ENCODE data around the gene DNAJC2. TPM values are rescaled to one million over a fixed set of nuclear protein-coding genes. Genes with fewer than 3 reads are reported as not detected.

DNAJC2 gene
- total RNA-seq, 1 experiment from 2014 or later, result 21.7 TPM

Other genes with a start within 250 kb of the DNAJC2 start
- gene NAPEPLD, start 195.7 kb downstream of the DNAJC2 start, total RNA-seq (2014; rRNA removed), result 2.5 and 3.9 TPM in 2 replicates
- gene PMPCB, start 47.3 kb downstream of the DNAJC2 start, total RNA-seq (2014; rRNA removed), result 49.6 and 64.4 TPM in 2 replicates
- gene PSMC2, start 2.9 kb upstream of the DNAJC2 start, total RNA-seq (2014; rRNA removed), result 190 and 237 TPM in 2 replicates
- gene SLC26A5, start 101.4 kb upstream of the DNAJC2 start, total RNA-seq (2014; rRNA removed), result 0.29 and 0.86 TPM in 2 replicates

All from PC-3 (cell line).